H1 (cell line): ENCODE results near the gene SLC30A5. TPM values are rescaled to one million over a fixed set of nuclear protein-coding genes. Genes with fewer than 3 reads are reported as not detected.

Experiments
- CEBPB ChIP-seq: IDR thresholded peaks from 2 replicates; pipeline ENCODE4 v1.6.1; 2012; ENCODE audit warnings: low read depth, low read length
- CTCF ChIP-seq, 3 experiments: IDR thresholded peaks; 1 replicate in 2 of 3; 2 replicates in 1 of 3; pipeline versions ENCODE4 v1.5.1 to v1.6.1; 2011; ENCODE audit warnings: low read length in 3 of 3, mild to moderate bottlenecking in 3 of 3, inconsistent platforms in 2 of 3, low read depth in 1 of 3, moderate library complexity in 1 of 3; ENCODE audit not compliant: insufficient read depth in 1 of 3; ENCODE audit errors: control extremely low read depth in 1 of 3
- JUND ChIP-seq: IDR thresholded peaks from 2 replicates; pipeline ENCODE4 v1.6.1; 2011; ENCODE audit warnings: mild to moderate bottlenecking, improper control_type of control experiment, low read length
- polyA plus RNA-seq, 7 experiments: library from polyadenylated mRNA; depleted of rRNA in 3 of 7; stranded (reverse) in 5 of 7; unstranded in 2 of 7; fragments of >200 nt in 5 of 7; fragments of 200-250 nt in 2 of 7; gene quantifications; 1 replicate in 5 of 7; 2 replicates in 1 of 7; 4 replicates in 1 of 7; pipeline versions ENCODE4 v1.2.1 to v1.2.3, GENCODE V29; 2011 to 2013; ENCODE audit warnings: missing spikeins in 2 of 7, mixed read lengths in 2 of 7
- total RNA-seq: library from RNA; stranded (reverse); fragmentation: NEBNext Ultra II Directional; extraction: Animal tissue kit (Norgen Biotek cat#: 25700); gene quantifications from 2 replicates; pipeline ENCODE4 v1.2.1, GENCODE V29; 2021

SLC30A5 gene
- total and polyA plus RNA-seq, 2 of the 8 experiments (the other 6 are each of a cell fraction or from before 2014, with no cell fraction given) = 31.0 to 43.5 TPM

GRCh38 chr5:69149676-69150010, 55.8 kb downstream of the SLC30A5 start (continued):
- no peak for TF ChIP-seq CTCF (IDR thresholded peaks at IDR 0.05; ENCODE audit: control extremely low read depth in 1 of 3, insufficient read depth in 1 of 3, low read depth in 1 of 3, low read length in 3 of 3)
- no peak for TF ChIP-seq JUND
- no peak for TF ChIP-seq CEBPB
